ENCODE measurements around the gene EIF2B5.
"Not testable (repeated sequence)": the region's sequence is repeated elsewhere in the genome, so short reads cannot be mapped to it uniquely, and the experiment has no call there.

The EIF2B5 gene

GRCh38 chr3:184154885-184155643 is 19.9 kb downstream of the EIF2B5 start, which contains the start of gene DVL3:
Gene DVL3, plus strand, starts transcription at chr3:184155377. Its CDS starts 259 bp downstream, at chr3:184155636.
- H3K36me3 ChIP-seq = peaks cover 0 to 7% (median 0%) of the 10 kb centered on the region in 11 experiments; a peak in 4 of 22 replicates
- no peak for TF ChIP-seq Cebpa-rat (IDR thresholded peaks at IDR 0.05)
- peaks cover 33 to 45% (median 42%) of the 10 kb centered on the region in 10 experiments for H3K4me1 ChIP-seq
- peaks cover 18 to 45% (median 38%) of the 10 kb centered on the region in 11 experiments; a peak in 19 of 22 replicates for H4K20me1 ChIP-seq
- H3K9me3 ChIP-seq (replicated peaks in 1 of 11) = no peaks in the 10 kb centered on the region
- no peaks in the 10 kb centered on the region for H3K27me3 ChIP-seq
- peak within 1 kb of the TSS; percentile 76 to 98 (median 90) for H3K4me3 ChIP-seq
- H3K4me2 ChIP-seq = peak within 1 kb of the TSS; percentile 95 to 99 (median 98)
- peak within 1 kb of the TSS; percentile 77 to 89 (median 87) for H3K27ac ChIP-seq
- H3K9ac ChIP-seq = peak within 1 kb of the TSS; percentile 86 to 96 (median 91)

- Histone ChIP-seq H3K27me3 (no peaks in the 10 kb centered on the region), H3K27ac (peak overlapping the region; percentile 77 to 89 (median 87)), H3K9me3 (replicated peaks in 1 of 11) (no peaks in the 10 kb centered on the region), H3K4me3 (peak overlapping the region; percentile 76 to 98 (median 90)), H4K20me1 (peaks cover 26 to 53% (median 45%) of the 10 kb centered on the region in 11 experiments; a peak in 21 of 22 replicates), H3K9ac (peak overlapping the region; percentile 86 to 96 (median 91)), H3K36me3 (peaks cover 0 to 15% (median 6%) of the 10 kb centered on the region in 11 experiments; a peak in 10 of 22 replicates), H3K4me1 (peaks cover 33 to 53% (median 45%) of the 10 kb centered on the region in 10 experiments), H3K4me2 (peak overlapping the region; percentile 95 to 99 (median 98))
- TF ChIP-seq Cebpa-rat (IDR thresholded peaks at IDR 0.05) = no peak
Measured at GRCh38 chr3:184155644-184156521, 20.7 kb downstream of the EIF2B5 start.

- no peak for TF ChIP-seq Cebpa-rat (IDR thresholded peaks at IDR 0.05)
- Histone ChIP-seq H3K9me3 (replicated peaks in 1 of 11) (no peaks in the 10 kb centered on the region), H3K36me3 (peaks cover 0 to 22% (median 6%) of the 10 kb centered on the region in 11 experiments; a peak in 11 of 22 replicates), H3K4me3 (peak overlapping the region; percentile 76 to 98 (median 90)), H3K9ac (peak overlapping the region; percentile 86 to 96 (median 91)), H3K27ac (peak overlapping the region; percentile 77 to 89 (median 87)), H3K4me1 (peaks cover 33 to 56% (median 47%) of the 10 kb centered on the region in 10 experiments), H3K27me3 (no peaks in the 10 kb centered on the region), H4K20me1 (peaks cover 31 to 60% (median 51%) of the 10 kb centered on the region in 11 experiments; a peak in 21 of 22 replicates), H3K4me2 (peak overlapping the region; percentile 95 to 99 (median 98))
Measured at GRCh38 chr3:184156522-184156955, 21.4 kb downstream of the EIF2B5 start.

- peak overlapping the region; percentile 95 to 99 (median 98) for H3K4me2 ChIP-seq
- H3K36me3 ChIP-seq = peaks cover 4 to 29% (median 10%) of the 10 kb centered on the region in 11 experiments; a peak in 19 of 22 replicates
- peak overlapping the region; percentile 77 to 89 (median 87); a peak in 21 of 22 replicates for H3K27ac ChIP-seq
- peak overlapping the region; percentile 76 to 98 (median 90) for H3K4me3 ChIP-seq
- peak overlapping the region; percentile 86 to 96 (median 91) for H3K9ac ChIP-seq
- no peak for TF ChIP-seq Cebpa-rat (IDR thresholded peaks at IDR 0.05)
- H4K20me1 ChIP-seq = peaks cover 34 to 65% (median 58%) of the 10 kb centered on the region in 11 experiments; a peak in 21 of 22 replicates
- no peaks in the 10 kb centered on the region for H3K9me3 ChIP-seq (replicated peaks in 1 of 11)
- H3K4me1 ChIP-seq = peaks cover 33 to 56% (median 47%) of the 10 kb centered on the region in 10 experiments
- no peaks in the 10 kb centered on the region for H3K27me3 ChIP-seq
Measured at GRCh38 chr3:184157206-184157605, 22.0 kb downstream of the EIF2B5 start.

- Histone ChIP-seq H4K20me1 (peaks cover 41 to 77% (median 70%) of the 10 kb centered on the region in 11 experiments; a peak in 21 of 22 replicates), H3K36me3 (peaks cover 15 to 41% (median 21%) of the 10 kb centered on the region in 11 experiments; a peak in 21 of 22 replicates), H3K4me1 (peaks cover 37 to 62% (median 53%) of the 10 kb centered on the region in 10 experiments), H3K9ac (peak overlapping the region; percentile 86 to 96 (median 91); a peak in 15 of 22 replicates), H3K4me2 (peak overlapping the region; percentile 95 to 99 (median 98)), H3K9me3 (replicated peaks in 1 of 11) (no peaks in the 10 kb centered on the region), H3K27ac (peak overlapping the region in 7 of 11 experiments; percentile 1 to 51 (median 9); a peak in 9 of 22 replicates), H3K4me3 (peak overlapping the region in 9 of 10 experiments; percentile 76 to 98 (median 91); a peak in 10 of 20 replicates), H3K27me3 (no peaks in the 10 kb centered on the region)
- TF ChIP-seq Cebpa-rat (IDR thresholded peaks at IDR 0.05) = no peak
Measured at GRCh38 chr3:184158404-184158803, 23.2 kb downstream of the EIF2B5 start.

GRCh38 chr3:184160456-184160855 is 25.3 kb downstream of the EIF2B5 start:
- H3K27me3 ChIP-seq = no peaks in the 10 kb centered on the region
- H3K27ac ChIP-seq = peak overlapping the region in 6 of 11 experiments; percentile 21 to 38 (median 30); a peak in 3 of 22 replicates
- H3K9ac ChIP-seq = peak overlapping the region in 4 of 11 experiments; percentile 14 to 35 (median 19); a peak in 4 of 22 replicates
- peaks cover 40 to 60% (median 56%) of the 10 kb centered on the region in 10 experiments for H3K4me1 ChIP-seq
- peaks cover 61 to 98% (median 91%) of the 10 kb centered on the region in 11 experiments; a peak in 21 of 22 replicates for H4K20me1 ChIP-seq
- peak overlapping the region in 7 of 11 experiments; percentile 2 to 99 (median 97); a peak in 12 of 22 replicates for H3K4me2 ChIP-seq
- H3K4me3 ChIP-seq = no peak overlapping the region
- no peak for TF ChIP-seq Cebpa-rat (IDR thresholded peaks at IDR 0.05)
- no peaks in the 10 kb centered on the region for H3K9me3 ChIP-seq (replicated peaks in 1 of 11)
- H3K36me3 ChIP-seq = peaks cover 35 to 61% (median 41%) of the 10 kb centered on the region in 11 experiments

GRCh38 chr3:184162571-184163070 is 27.5 kb downstream of the EIF2B5 start:
- Histone ChIP-seq H4K20me1 (peaks cover 55 to 92% (median 81%) of the 10 kb centered on the region in 11 experiments; a peak in 21 of 22 replicates), H3K4me1 (peaks cover 28 to 52% (median 46%) of the 10 kb centered on the region in 10 experiments), H3K36me3 (peaks cover 57 to 83% (median 63%) of the 10 kb centered on the region in 11 experiments)
- H3K4me2 ChIP-seq; H3K9me3 ChIP-seq (replicated peaks in 1 of 11); H3K4me3 ChIP-seq; H3K27ac ChIP-seq; H3K9ac ChIP-seq; H3K27me3 ChIP-seq: not testable (repeated sequence)

Measured in BLaER1 treated with 17β-estradiol and CSF1 and Interleukin-3, amounts not matched to agents 10 nM and 100 nM (cell line).